GM21381 (cell line): Measurements from ENCODE around the gene SSTR1.

ENCODE experiments used
- ATAC-seq: cut with Tn5 transposase; IDR thresholded peaks from one replicate; pipeline ENCODE4 v1.9.1; 2021; ENCODE audit warnings: mild to moderate bottlenecking, moderate library complexity; ENCODE audit not compliant: unreplicated experiment

The SSTR1 gene

GRCh38 chr14:38201137-38201828, 6.4 kb upstream of the SSTR1 start:
- no peak for ATAC-seq

DNA sequence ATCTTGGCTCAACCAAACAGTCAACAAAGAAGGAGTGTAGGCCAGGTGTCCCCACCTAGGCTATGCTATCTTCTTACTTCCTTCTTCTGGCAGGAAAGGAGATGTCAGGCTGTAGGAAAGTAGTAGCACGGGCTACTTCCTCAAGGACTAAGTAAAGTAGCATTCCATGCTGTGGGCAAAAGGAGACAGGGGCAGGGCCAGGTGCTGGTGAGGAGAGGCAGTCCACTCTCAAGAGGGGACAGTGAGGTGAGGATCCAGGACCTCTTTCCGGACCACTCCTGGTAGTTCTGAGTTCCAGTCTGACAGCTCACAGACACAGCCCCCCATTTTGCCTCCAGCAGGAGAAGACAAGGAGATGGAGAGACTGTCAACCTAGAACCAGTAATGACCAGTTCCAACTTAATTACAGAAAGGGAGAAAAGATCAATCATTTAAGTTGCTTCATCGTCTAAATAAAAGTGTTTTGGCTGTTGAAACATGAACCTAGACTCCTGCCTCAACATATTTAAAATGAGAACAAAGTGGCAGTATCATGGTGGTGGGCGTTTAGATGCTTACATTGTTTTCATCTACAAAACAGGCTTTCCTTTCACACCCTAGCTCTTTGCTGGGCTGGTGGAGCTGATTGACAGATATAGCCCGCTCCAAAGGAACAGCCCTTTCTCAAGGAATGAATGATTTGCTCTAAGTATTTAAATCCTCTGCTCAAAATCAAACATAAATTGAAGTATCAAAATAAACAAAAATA, 5.1 kb upstream of the SSTR1 start:
- ATAC-seq, result no peak

DNA sequence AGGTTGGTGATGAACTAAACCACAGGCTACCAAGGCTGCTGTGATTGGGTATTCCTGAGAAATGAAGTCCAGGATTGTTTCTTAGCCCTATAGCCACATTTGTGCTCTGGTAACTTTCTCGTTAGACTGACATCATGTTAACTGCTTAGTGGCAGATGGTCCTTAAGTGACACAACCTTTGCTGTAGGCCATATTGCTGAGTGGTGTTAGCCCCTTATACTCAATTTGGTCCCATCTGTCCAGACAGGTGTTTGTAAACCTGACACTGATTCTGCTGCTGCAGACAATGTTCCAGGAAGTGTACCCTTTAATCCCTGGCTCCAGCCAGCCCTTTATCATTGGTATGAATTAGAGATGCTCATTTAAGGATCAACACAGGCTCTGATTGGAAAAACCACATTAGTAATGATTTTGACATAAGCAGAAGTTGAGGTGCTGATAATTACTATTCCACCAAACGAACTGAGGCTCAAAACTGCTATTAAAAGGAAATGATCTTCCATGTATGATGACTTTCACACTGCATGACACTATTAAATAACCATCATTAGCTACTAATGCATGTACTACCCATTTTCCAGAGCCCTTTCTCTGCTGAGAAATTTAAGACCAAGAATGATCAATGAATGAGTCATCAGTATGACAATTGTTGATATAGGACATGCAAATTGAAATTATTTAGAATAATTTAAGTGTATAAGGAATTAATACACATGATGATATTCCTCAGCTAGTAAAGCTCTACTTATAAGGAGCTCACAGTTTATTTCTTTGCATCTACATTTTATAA, 3.6 kb upstream of the SSTR1 start:
- ATAC-seq, result no peak

DNA sequence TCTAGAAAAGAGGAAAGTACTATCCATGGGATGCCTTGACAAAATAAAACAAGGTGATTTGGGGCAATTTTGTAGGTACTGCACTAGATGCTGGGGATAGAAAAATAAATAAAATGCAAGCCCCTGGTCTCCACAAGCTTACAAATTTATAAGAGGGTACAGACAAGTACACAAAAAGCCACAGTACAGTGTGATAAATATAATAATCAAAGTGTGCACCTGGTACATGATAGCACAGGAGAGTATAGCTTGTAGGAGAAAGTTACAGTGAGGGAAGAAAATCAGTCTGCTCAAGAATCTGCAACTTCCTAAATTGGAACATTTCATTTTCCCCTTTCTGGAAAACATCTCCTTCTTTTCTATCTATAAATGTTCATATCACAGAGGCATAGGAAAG, 3.0 kb upstream of the SSTR1 start:
- no peak for ATAC-seq

- ATAC-seq, result no peak
Observed at GRCh38 chr14:38205119-38205813, 2.4 kb upstream of the SSTR1 start.

GRCh38 chr14:38205949-38206665, 1.6 kb upstream of the SSTR1 start:
- no peak for ATAC-seq

GRCh38 chr14:38206689-38207376, 871 bp upstream of the SSTR1 start:
- ATAC-seq, result no peak

- ATAC-seq, result no peak
Observed at GRCh38 chr14:38207377-38207735, 348 bp upstream of the SSTR1 start.

DNA sequence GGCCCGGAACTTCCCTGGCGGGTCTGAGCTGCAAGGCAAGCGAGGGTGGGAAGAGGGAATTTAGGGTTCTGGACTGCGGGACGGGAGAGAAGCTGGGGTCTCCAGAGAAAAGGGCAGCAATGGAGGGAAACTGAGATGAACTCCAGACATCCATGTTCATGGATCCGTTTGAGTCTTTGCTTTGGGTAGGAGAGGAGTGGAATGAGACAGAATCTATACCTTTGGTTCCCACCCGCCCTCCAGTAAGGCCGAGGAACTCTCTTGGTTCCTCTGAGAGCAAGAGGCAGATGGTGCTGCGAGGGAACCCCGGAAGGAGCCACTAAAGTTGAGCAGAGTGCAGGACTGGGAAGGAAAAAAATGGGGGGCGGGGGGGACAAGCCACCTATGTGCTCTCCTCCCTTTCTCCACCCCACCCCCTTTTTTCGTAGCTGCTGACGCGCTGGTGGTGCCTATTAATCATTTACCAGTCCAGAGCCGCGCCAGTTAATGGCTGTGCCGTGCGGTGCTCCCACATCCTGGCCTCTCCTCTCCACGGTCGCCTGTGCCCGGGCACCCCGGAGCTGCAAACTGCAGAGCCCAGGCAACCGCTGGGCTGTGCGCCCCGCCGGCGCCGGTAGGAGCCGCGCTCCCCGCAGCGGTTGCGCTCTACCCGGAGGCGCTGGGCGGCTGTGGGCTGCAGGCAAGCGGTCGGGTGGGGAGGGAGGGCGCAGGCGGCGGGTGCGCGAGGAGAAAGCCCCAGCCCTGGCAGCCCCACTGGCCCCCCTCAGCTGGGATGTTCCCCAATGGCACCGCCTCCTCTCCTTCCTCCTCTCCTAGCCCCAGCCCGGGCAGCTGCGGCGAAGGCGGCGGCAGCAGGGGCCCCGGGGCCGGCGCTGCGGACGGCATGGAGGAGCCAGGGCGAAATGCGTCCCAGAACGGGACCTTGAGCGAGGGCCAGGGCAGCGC, 1.2 kb downstream of the SSTR1 start:
- no peak for ATAC-seq

GRCh38 chr14:38209572-38210557, 2.2 kb downstream of the SSTR1 start:
- no peak for ATAC-seq

DNA sequence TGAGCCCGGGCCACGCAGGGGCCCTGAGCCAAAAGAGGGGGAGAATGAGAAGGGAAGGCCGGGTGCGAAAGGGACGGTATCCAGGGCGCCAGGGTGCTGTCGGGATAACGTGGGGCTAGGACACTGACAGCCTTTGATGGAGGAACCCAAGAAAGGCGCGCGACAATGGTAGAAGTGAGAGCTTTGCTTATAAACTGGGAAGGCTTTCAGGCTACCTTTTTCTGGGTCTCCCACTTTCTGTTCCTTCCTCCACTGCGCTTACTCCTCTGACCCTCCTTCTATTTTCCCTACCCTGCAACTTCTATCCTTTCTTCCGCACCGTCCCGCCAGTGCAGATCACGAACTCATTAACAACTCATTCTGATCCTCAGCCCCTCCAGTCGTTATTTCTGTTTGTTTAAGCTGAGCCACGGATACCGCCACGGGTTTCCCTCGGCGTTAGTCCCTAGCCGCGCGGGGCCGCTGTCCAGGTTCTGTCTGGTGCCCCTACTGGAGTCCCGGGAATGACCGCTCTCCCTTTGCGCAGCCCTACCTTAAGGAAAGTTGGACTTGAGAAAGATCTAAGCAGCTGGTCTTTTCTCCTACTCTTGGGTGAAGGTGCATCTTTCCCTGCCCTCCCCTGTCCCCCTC, 3.0 kb downstream of the SSTR1 start:
- no peak for ATAC-seq

- ATAC-seq, result no peak
Observed at GRCh38 chr14:38211255-38211735, 3.6 kb downstream of the SSTR1 start.

DNA sequence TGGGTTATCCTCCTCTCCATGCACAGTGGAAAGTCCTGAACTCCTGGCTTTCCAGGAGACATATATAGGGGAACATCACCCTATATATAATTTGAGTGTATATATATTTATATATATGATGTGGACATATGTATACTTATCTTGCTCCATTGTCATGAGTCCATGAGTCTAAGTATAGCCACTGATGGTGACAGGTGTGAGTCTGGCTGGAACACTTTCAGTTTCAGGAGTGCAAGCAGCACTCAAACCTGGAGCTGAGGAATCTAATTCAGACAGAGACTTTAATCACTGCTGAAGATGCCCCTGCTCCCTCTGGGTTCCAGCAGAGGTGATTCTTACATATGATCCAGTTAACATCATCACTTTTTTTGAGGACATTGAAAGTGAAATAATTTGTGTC, 4.4 kb downstream of the SSTR1 start:
- ATAC-seq, result no peak

GRCh38 chr14:38213001-38213400, 5.3 kb downstream of the SSTR1 start:
- ATAC-seq, result no peak

- no peak for ATAC-seq
Observed at GRCh38 chr14:38217553-38217952, 9.8 kb downstream of the SSTR1 start.

- no peak for ATAC-seq
Observed at GRCh38 chr14:38221077-38221476, 13.4 kb downstream of the SSTR1 start.

DNA sequence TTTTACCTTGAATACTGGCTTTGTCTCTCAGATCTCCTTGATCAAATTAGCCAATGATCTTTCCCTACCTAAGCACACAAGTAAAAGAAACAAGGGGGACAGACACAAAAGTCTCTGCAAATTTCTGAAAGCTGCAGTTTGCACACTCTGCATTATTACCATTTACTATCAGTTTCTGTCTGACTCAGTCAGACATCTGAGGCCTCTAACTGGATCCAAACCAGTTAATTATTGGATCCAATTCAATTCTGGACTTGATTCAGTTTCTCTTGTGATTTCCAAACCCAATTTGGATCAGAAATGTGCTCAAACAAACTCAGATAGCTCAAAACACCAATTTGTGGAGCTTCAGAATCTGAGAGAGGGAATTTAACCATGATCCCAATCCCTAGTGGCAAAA, 16.6 kb downstream of the SSTR1 start:
- ATAC-seq, result no peak
